Measurements from ENCODE around the gene SPDEF. TPM values are rescaled to one million over a fixed set of nuclear protein-coding genes. Genes with fewer than 3 reads are reported as not detected.
A peak's percentile ranks its signal among the peaks of the same experiment; 100 is the strongest.

SPDEF gene
- total and polyA plus RNA-seq, 7 experiments from 2014 or later = 0.39 to 0.40 TPM; not detected in 5

DNA sequence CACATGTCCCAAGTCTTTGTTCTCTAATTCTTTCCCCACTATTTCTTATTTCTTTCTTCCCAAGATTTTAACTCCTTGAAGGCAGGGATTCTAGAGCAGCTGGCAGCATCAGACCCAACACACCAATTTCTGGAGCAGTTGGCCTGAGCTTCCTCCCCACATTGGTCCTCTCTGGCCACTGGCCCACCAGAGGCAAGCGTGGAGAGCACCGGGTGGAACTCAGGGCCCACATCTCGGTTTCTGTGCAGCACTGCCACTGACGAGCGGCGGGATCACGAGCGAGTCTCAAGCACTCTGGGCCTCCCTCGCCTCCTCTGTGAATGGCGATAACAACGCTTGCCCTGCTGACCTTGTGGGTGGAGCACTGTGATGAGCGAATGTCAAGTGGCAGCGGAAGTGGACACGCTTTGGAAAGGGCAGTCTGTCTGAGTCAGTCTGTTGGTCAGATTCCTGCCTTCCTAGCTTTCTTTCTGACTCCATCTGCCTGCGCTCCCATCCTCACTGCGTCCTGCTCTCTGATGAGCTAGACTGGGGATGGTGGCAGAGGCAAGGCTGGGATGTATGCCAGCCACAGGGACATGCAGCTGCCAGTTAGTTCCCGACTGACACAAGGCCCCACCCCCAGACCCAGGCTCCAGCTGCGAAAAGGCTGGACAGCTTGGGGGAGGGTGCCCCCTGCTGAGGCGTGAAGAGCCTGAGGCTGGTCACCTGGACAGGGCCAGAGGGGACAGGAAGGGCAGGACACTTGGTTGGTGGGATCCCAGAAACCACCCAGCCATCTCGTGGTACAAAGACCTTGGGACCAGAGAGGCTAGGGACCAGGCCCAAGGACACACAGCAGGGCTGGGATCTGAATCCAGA is 4.5 kb upstream of the SPDEF start:
- Mint-ChIP-seq H3K4me1 (no peaks in the 10 kb centered on the region), H3K9me3 (peaks cover 0 to 4% (median 0%) of the 10 kb centered on the region in 11 donors), H3K36me3 (no peaks in the 10 kb centered on the region), H3K27ac (no peak overlapping the region), H3K27me3 (peaks cover 0 to 3% (median 0%) of the 10 kb centered on the region in 5 donors), H3K4me3 (peak overlapping the region in 1 of 10 donors; percentile 12)
- CTCF ChIA-PET = interaction anchor here (0.7 kb wide), 1 partner anchor 41 kb away, joined by 3 read pairs; no protein-coding TSS in a partner anchor
- DNase-seq (no peak), ATAC-seq (no peak)
- Histone ChIP-seq H3K27ac (ENCODE audit: low read depth, low read length) (no peak overlapping the region), H3K36me3 (ENCODE audit: control insufficient read depth in 2 of 3, insufficient read depth in 3 of 3, low read length in 3 of 3) (no peaks in the 10 kb centered on the region), H3K4me1 (ENCODE audit: control insufficient read depth in 2 of 2, insufficient read depth in 2 of 2, low read length in 2 of 2) (no peaks in the 10 kb centered on the region), H3K9me3 (ENCODE audit: control insufficient read depth in 2 of 3, low read length in 3 of 3) (peaks cover 0 to 6% (median 0%) of the 10 kb centered on the region in 3 experiments), H3K4me3 (ENCODE audit: low read length) (no peak overlapping the region), H3K27me3 (ENCODE audit: control insufficient read depth in 2 of 2, insufficient read depth in 2 of 2, low read length in 2 of 2) (no peaks in the 10 kb centered on the region)
- POLR2A ChIA-PET = no interaction called here
- intact Hi-C loops (cut with micrococcal nuclease) = no loop called here

DNA sequence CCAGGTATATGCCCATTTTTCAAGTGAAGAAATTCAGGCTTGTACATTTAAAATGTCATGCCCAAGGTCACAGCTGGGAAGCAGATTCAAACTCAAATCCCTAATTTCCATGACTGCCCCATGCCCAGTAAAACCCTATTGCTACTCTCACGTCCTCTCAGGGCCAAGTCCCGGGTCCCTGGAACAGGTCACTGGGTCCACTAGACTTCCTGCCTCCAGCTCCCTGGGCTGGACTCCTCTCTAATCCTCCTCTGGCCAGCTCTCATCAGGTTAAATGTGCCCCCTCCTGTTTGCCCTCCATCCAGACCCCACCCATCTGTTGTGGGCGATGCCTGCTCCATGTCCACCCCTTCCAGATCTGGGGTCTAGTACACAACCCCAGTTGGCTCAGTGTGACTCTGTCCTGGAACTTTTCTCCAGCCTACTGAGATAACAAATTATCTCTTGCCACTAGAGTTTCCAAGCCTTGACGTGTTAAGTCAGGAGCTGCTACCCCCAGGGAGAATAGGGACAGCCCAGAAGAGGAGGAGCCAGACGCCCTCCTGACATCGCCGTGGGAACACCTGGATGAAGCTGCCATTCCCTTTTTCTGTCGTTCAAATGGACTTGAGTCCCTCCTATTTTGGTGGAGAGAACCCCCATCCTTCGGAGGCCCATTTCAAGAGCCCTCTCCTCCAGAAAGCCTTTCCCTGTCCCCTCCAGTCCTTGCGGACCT is 3.7 kb upstream of the SPDEF start:
- CTCF ChIA-PET = interaction anchor here (0.7 kb wide), 1 partner anchor 42 kb away, joined by 3 read pairs; no protein-coding TSS in a partner anchor
- Histone ChIP-seq H3K27me3 (ENCODE audit: control insufficient read depth in 2 of 2, insufficient read depth in 2 of 2, low read length in 2 of 2) (no peaks in the 10 kb centered on the region), H3K36me3 (ENCODE audit: control insufficient read depth in 2 of 3, insufficient read depth in 3 of 3, low read length in 3 of 3) (no peaks in the 10 kb centered on the region), H3K4me1 (ENCODE audit: control insufficient read depth in 2 of 2, insufficient read depth in 2 of 2, low read length in 2 of 2) (no peaks in the 10 kb centered on the region), H3K4me3 (ENCODE audit: low read length) (no peak overlapping the region), H3K27ac (ENCODE audit: low read depth, low read length) (no peak overlapping the region), H3K9me3 (ENCODE audit: control insufficient read depth in 2 of 3, low read length in 3 of 3) (peaks cover 0 to 6% (median 0%) of the 10 kb centered on the region in 3 experiments)
- POLR2A ChIA-PET = no interaction called here
- Mint-ChIP-seq H3K4me3 (peak overlapping the region in 1 of 10 donors; percentile 12), H3K36me3 (no peaks in the 10 kb centered on the region), H3K9me3 (peaks cover 0 to 4% (median 0%) of the 10 kb centered on the region in 11 donors), H3K4me1 (peaks cover 0 to 5% (median 5%) of the 10 kb centered on the region in 7 donors), H3K27ac (peak overlapping the region in 1 of 9 donors; percentile 72), H3K27me3 (peaks cover 0 to 3% (median 0%) of the 10 kb centered on the region in 5 donors)
- no peak for DNase-seq
- no peak for ATAC-seq
- intact Hi-C loops (cut with micrococcal nuclease) = no loop called here

DNA sequence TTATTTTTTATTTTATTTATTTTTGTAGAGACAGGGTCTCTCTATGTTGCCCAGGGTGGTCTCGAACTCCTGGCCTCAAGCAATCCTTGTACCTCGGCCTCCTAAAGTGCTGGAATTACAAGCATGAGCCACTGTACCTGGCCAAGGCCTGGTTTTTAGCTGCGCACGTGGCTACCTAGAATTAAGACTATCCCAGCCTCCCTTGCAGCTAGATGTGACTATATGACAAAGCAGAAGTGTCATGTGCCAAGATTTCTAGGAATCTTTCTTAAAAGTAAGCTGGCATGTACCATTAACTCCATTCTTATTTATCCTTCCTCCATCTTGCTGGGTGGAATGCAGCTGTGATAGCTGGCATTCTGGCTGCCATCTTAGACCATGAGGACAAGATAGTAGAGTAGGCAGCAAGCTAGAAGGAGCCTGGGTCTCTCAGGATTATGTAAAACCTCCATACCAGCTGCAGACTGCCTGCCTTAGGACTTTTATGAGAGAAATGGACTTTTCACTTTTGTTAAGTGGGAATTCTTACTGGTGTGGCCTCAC is 2.1 kb upstream of the SPDEF start:
- H3K36me3 Mint-ChIP-seq = no peaks in the 10 kb centered on the region
- no peak overlapping the region for H3K4me3 Mint-ChIP-seq

DNA sequence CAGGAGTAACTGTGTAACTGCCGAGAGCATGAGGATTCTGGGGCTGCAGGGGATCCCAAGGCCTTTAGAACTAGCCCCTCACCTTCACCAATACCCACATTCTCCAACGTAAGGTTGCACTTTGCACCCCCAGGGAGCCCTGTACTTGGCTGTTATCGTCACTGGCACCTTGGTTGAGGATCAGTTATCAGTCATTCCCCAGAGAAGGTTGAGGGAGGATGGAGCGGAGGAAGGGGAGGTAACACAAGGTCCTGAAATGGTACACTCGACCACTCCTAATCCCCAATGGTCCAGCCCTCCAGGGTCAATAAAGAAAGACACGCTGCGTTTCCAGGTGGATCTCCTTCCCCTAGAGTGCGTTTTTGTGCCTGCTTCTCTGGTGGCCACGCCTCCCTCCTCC is 1.1 kb upstream of the SPDEF start:
- no peaks in the 10 kb centered on the region for H3K27me3 Mint-ChIP-seq
- intact Hi-C loops (cut with micrococcal nuclease) = no loop called here
- H3K4me3 ChIP-seq (ENCODE audit: low read length) = no peak overlapping the region
- no peaks in the 10 kb centered on the region for H3K4me1 ChIP-seq (ENCODE audit: control insufficient read depth in 2 of 2, insufficient read depth in 2 of 2, low read length in 2 of 2)
- H3K4me1 Mint-ChIP-seq = peaks cover 0 to 16% (median 13%) of the 10 kb centered on the region in 7 donors
- no peaks in the 10 kb centered on the region for H3K36me3 ChIP-seq (ENCODE audit: control insufficient read depth in 2 of 3, insufficient read depth in 3 of 3, low read length in 3 of 3)
- H3K9me3 ChIP-seq (ENCODE audit: control insufficient read depth in 2 of 3, low read length in 3 of 3) = peaks cover 0 to 6% (median 0%) of the 10 kb centered on the region in 3 experiments
- ATAC-seq (no peak), DNase-seq (no peak)
- no peaks in the 10 kb centered on the region for H3K36me3 Mint-ChIP-seq
- CTCF ChIA-PET = no interaction called here
- no peak overlapping the region for H3K27ac Mint-ChIP-seq
- H3K9me3 Mint-ChIP-seq = peaks cover 0 to 4% (median 0%) of the 10 kb centered on the region in 11 donors
- H3K27ac ChIP-seq (ENCODE audit: low read depth, low read length) = no peak overlapping the region
- H3K4me3 Mint-ChIP-seq = no peak overlapping the region
- H3K27me3 ChIP-seq (ENCODE audit: control insufficient read depth in 2 of 2, insufficient read depth in 2 of 2, low read length in 2 of 2) = no peaks in the 10 kb centered on the region
- POLR2A ChIA-PET = no interaction called here

More for the DNA sequence above, 2.1 kb upstream of the SPDEF start:
- Mint-ChIP-seq H3K27me3 (no peaks in the 10 kb centered on the region), H3K9me3 (peaks cover 0 to 4% (median 0%) of the 10 kb centered on the region in 11 donors), H3K4me1 (peaks cover 0 to 16% (median 13%) of the 10 kb centered on the region in 7 donors), H3K27ac (no peak overlapping the region)
- ATAC-seq = no peak
- no peak overlapping the region for H3K27ac ChIP-seq (ENCODE audit: low read depth, low read length)
- H3K36me3 ChIP-seq (ENCODE audit: control insufficient read depth in 2 of 3, insufficient read depth in 3 of 3, low read length in 3 of 3) = no peaks in the 10 kb centered on the region
- no peaks in the 10 kb centered on the region for H3K4me1 ChIP-seq (ENCODE audit: control insufficient read depth in 2 of 2, insufficient read depth in 2 of 2, low read length in 2 of 2)
- no peak for DNase-seq
- no peaks in the 10 kb centered on the region for H3K27me3 ChIP-seq (ENCODE audit: control insufficient read depth in 2 of 2, insufficient read depth in 2 of 2, low read length in 2 of 2)
- POLR2A ChIA-PET = interaction anchor here (0.8 kb wide), 1 partner anchor 27 kb away, joined by 3 read pairs; no protein-coding TSS in a partner anchor
- peaks cover 0 to 6% (median 0%) of the 10 kb centered on the region in 3 experiments for H3K9me3 ChIP-seq (ENCODE audit: control insufficient read depth in 2 of 3, low read length in 3 of 3)
- intact Hi-C loops (cut with micrococcal nuclease) = no loop called here
- CTCF ChIA-PET = no interaction called here
- H3K4me3 ChIP-seq (ENCODE audit: low read length) = no peak overlapping the region

DNA sequence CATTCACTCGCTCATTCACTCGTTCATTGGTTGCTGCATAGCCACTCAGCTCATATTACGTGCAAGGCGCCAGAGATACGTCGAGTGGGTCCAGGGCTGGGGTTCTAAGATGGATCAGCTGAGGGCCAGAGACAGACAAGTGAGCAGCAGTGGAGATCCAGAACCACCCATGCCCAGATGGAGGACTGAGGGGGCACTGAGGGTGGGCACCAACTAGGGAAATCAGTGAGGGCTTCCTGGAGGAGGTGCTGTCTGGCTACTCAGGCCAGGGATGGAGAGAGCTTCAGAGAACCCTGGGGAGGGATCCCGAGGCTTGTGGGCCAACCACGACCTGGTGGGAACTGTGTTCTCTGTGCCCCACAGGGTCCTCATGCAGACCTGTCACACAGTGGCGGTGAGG is 364 bp upstream of the SPDEF start:
- DNase-seq (no peak), ATAC-seq (no peak)
- H3K9me3 ChIP-seq (ENCODE audit: control insufficient read depth in 2 of 3, low read length in 3 of 3) = peaks cover 0 to 6% (median 0%) of the 10 kb centered on the region in 3 experiments
- ChIA-PET POLR2A (no interaction called here), CTCF (no interaction called here)
- intact Hi-C loops (cut with micrococcal nuclease) = no loop called here
- Mint-ChIP-seq H3K27me3 (no peaks in the 10 kb centered on the region), H3K4me3 (no peak overlapping the region), H3K27ac (no peak overlapping the region), H3K36me3 (no peaks in the 10 kb centered on the region), H3K9me3 (peaks cover 0 to 4% (median 0%) of the 10 kb centered on the region in 11 donors), H3K4me1 (peaks cover 0 to 16% (median 13%) of the 10 kb centered on the region in 7 donors)
- no peaks in the 10 kb centered on the region for H3K36me3 ChIP-seq (ENCODE audit: control insufficient read depth in 2 of 3, insufficient read depth in 3 of 3, low read length in 3 of 3)
- H3K4me3 ChIP-seq (ENCODE audit: low read length) = no peak overlapping the region
- no peaks in the 10 kb centered on the region for H3K27me3 ChIP-seq (ENCODE audit: control insufficient read depth in 2 of 2, insufficient read depth in 2 of 2, low read length in 2 of 2)
- H3K4me1 ChIP-seq (ENCODE audit: control insufficient read depth in 2 of 2, insufficient read depth in 2 of 2, low read length in 2 of 2) = no peaks in the 10 kb centered on the region
- H3K27ac ChIP-seq (ENCODE audit: low read depth, low read length) = no peak overlapping the region

DNA sequence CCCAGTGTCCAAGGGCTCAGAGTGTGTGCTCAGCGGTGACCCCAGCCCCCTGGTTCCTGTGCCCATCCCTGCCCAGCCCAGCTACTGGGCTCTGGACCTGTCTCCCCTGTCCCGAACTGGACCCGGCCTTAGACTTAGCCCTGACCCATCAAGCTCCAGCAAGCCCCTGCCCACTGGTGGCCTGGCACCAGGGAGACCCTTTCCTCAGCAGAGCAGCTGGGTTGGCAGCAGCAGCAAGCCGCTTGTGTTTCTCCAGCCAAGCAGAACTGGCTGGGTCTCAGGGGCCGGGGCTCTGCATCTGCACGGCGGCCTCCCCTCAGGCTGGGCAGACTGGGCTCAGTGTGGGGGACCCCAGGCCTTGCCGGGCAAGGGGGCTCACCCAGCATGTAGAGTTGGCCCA is 801 bp downstream of the SPDEF start:
- no peaks in the 10 kb centered on the region for H3K4me1 ChIP-seq (ENCODE audit: control insufficient read depth in 2 of 2, insufficient read depth in 2 of 2, low read length in 2 of 2)
- ChIA-PET CTCF (no interaction called here), POLR2A (no interaction called here)
- H3K27ac Mint-ChIP-seq = no peak overlapping the region
- no peak overlapping the region for H3K4me3 Mint-ChIP-seq
- H3K27ac ChIP-seq (ENCODE audit: low read depth, low read length) = no peak overlapping the region
- no peaks in the 10 kb centered on the region for H3K27me3 ChIP-seq (ENCODE audit: control insufficient read depth in 2 of 2, insufficient read depth in 2 of 2, low read length in 2 of 2)
- peaks cover 0 to 4% (median 0%) of the 10 kb centered on the region in 11 donors for H3K9me3 Mint-ChIP-seq
- DNase-seq (no peak), ATAC-seq (no peak)
- H3K9me3 ChIP-seq (ENCODE audit: control insufficient read depth in 2 of 3, low read length in 3 of 3) = peaks cover 0 to 6% (median 0%) of the 10 kb centered on the region in 3 experiments
- H3K27me3 Mint-ChIP-seq = no peaks in the 10 kb centered on the region
- no peaks in the 10 kb centered on the region for H3K36me3 Mint-ChIP-seq
- no peak overlapping the region for H3K4me3 ChIP-seq (ENCODE audit: low read length)
- H3K4me1 Mint-ChIP-seq = peaks cover 0 to 16% (median 13%) of the 10 kb centered on the region in 7 donors
- intact Hi-C loops (cut with micrococcal nuclease) = no loop called here
- no peaks in the 10 kb centered on the region for H3K36me3 ChIP-seq (ENCODE audit: control insufficient read depth in 2 of 3, insufficient read depth in 3 of 3, low read length in 3 of 3)

Data from naive thymus-derived CD4-positive, alpha-beta T cell (primary cell).